Natural killer cell (primary cell): ENCODE results near the gene CD86. TPM values are rescaled to one million over a fixed set of nuclear protein-coding genes. Genes with fewer than 3 reads are reported as not detected.
"Not testable (repeated sequence)": the region's sequence is repeated elsewhere in the genome, so short reads cannot be mapped to it uniquely, and the experiment has no call there.

ENCODE experiments used
- ATAC-seq, 3 donors: fragments of 150-1000 bp in 2 of 3; fragments of 200-7000 bp in 1 of 3; cut with Tn5 transposase; 1 replicate in 1 of 3; 2 replicates in 2 of 3; pipeline ENCODE4 v1.10.0; 2021; ENCODE audit warnings: mild to moderate bottlenecking in 2 of 3, moderate library complexity in 2 of 3
- DNase-seq, 2 donors: peaks; one replicate each; pipeline versions ENCODE4 v3.0.0 to v3.0.0-alpha.2; 2013 to 2021; ENCODE audit warnings: mixed read lengths in 1 of 2
- H3K27ac ChIP-seq: one replicate; pipeline ENCODE4 v1.5.1; 2013; ENCODE audit warnings: mild to moderate bottlenecking, low read length
- H3K27me3 ChIP-seq: one replicate; pipeline ENCODE4 v1.6.1; 2013; ENCODE audit warnings: low read length; ENCODE audit not compliant: control insufficient read depth, insufficient read depth
- H3K36me3 ChIP-seq: one replicate; pipeline ENCODE4 v1.6.1; 2013; ENCODE audit warnings: low read length; ENCODE audit not compliant: control insufficient read depth, insufficient read depth
- H3K4me1 ChIP-seq: one replicate; pipeline ENCODE4 v1.6.1; 2013; ENCODE audit warnings: low read length; ENCODE audit not compliant: control insufficient read depth, insufficient read depth
- H3K4me3 ChIP-seq: one replicate; pipeline ENCODE4 v1.5.1; 2013; ENCODE audit warnings: low read length
- H3K9me3 ChIP-seq: one replicate; pipeline ENCODE4 v1.6.1; 2013; ENCODE audit warnings: low read length; ENCODE audit not compliant: control insufficient read depth, insufficient read depth
- H3K27ac Mint-ChIP-seq, 2 donors: one replicate each; pipeline ENCODE4 v1.8.0; 2022; ENCODE audit warnings: mild to moderate bottlenecking in 2 of 2, mixed read lengths in 2 of 2, moderate library complexity in 1 of 2
- H3K27me3 Mint-ChIP-seq, 2 donors: one replicate each; pipeline ENCODE4 v1.8.0; 2022; ENCODE audit warnings: low read depth in 2 of 2, mixed read lengths in 2 of 2
- H3K36me3 Mint-ChIP-seq: one replicate; pipeline ENCODE4 v1.8.0; 2022; ENCODE audit warnings: mixed read lengths
- H3K4me1 Mint-ChIP-seq, 2 donors: one replicate each; pipeline ENCODE4 v1.8.0; 2022; ENCODE audit warnings: mixed read lengths in 2 of 2
- H3K4me3 Mint-ChIP-seq: one replicate; pipeline ENCODE4 v1.8.0; 2022; ENCODE audit warnings: mild to moderate bottlenecking, moderate library complexity, mixed read lengths
- H3K9me3 Mint-ChIP-seq, 2 donors: one replicate each; pipeline ENCODE4 v1.8.0; 2022; ENCODE audit warnings: mixed read lengths in 2 of 2
- CTCF ChIP-seq: fragments of 200-600 bp; IDR thresholded peaks from one replicate; pipeline ENCODE4 v1.8.0; 2022; ENCODE audit warnings: antibody characterized with exemption
- WGBS: methylation state at CpG from one replicate; pipeline ENCODE4 v1.1.7; 2013; ENCODE audit warnings: missing lambda C conversion rate; ENCODE audit not compliant: insufficient coverage; 5-methylcytosine and 5-hydroxymethylcytosine counted together
- intact Hi-C: fragments of 100-400 bp; cut with micrococcal nuclease; formaldehyde crosslinking; loops from one replicate; pipeline ENCODE4 v1.14.2; 2022
- total RNA-seq, 4 donors: library from RNA; stranded (reverse); fragments of 120-200 nt in 1 of 4; gene quantifications; one replicate each; pipeline versions ENCODE4 v1.2.3 to v1.2.4, GENCODE V29; 2013 to 2022

The CD86 gene
- total RNA-seq, 3 donors from 2014 or later (not counting 1 experiment from before 2014, with no cell fraction given), result 2.1 to 6.9 (median 4.7) TPM

DNA sequence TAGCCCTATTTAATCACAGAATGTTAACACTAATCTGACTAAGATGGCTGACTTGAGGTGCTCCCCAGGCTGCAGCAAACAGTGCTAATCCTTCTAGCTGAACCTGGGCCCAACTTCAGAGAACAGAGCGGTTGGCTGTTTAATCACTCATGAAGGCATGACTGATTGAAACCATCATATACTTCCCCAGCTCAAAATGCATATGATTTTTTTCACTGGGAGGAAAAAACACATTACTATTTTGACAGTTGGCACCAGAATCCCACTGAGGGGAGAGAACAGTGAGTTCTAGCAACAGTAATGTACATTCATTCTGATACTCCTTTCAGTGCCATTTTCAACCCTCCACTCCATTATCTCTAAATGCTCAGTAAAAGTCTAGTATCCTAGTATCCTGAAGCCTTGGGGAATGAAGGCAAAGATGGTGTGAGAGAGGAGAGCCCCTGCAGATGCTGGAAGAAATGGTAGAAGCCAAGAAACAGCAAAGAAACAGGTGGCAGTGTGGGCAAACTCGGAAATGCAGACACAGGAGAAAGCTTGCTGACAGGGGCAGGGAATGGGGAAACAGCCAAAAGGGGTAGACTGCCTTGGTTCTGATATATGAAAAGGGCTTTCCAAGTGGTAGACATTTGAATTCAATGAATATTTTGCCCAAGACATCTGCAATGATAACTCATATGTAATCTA is 93.9 kb downstream of the CD86 start:
- Histone ChIP-seq H3K4me3 (no peak overlapping the region), H3K9me3 (peaks cover 9% of the 10 kb centered on the region), H3K27ac (no peak overlapping the region), H3K36me3 (no peaks in the 10 kb centered on the region), H3K4me1 (no peaks in the 10 kb centered on the region), H3K27me3 (no peaks in the 10 kb centered on the region)
- ATAC-seq (no peak), DNase-seq (no peak)
- H3K36me3 Mint-ChIP-seq, result no peaks in the 10 kb centered on the region
- H3K4me3 Mint-ChIP-seq, result no peak overlapping the region
- no peaks in the 10 kb centered on the region for H3K4me1 Mint-ChIP-seq
- H3K27me3 Mint-ChIP-seq, result no peaks in the 10 kb centered on the region
- intact Hi-C loops, result no loop called here
- peaks cover 0 to 2% of the 10 kb centered on the region in 2 donors for H3K9me3 Mint-ChIP-seq
- WGBS, result 83% methylated on average over 2 of the region's 2 CpGs
- TF ChIP-seq CTCF, result no peak
- no peak overlapping the region for H3K27ac Mint-ChIP-seq

GRCh38 chr3:122151480-122151879 is 96.3 kb downstream of the CD86 start:
- Mint-ChIP-seq H3K4me1 (no peaks in the 10 kb centered on the region), H3K27me3 (no peaks in the 10 kb centered on the region), H3K27ac (no peak overlapping the region), H3K36me3 (peaks cover 12% of the 10 kb centered on the region), H3K4me3 (no peak overlapping the region), H3K9me3 (peaks cover 9 to 10% of the 10 kb centered on the region in 2 donors)
- Histone ChIP-seq H3K4me3 (no peak overlapping the region), H3K4me1 (no peaks in the 10 kb centered on the region), H3K9me3 (peaks cover 16% of the 10 kb centered on the region), H3K27ac (no peak overlapping the region), H3K27me3 (no peaks in the 10 kb centered on the region), H3K36me3 (no peaks in the 10 kb centered on the region)
- 81% methylated on average over 1 of the region's 2 CpGs for WGBS
- ATAC-seq, result no peak
- TF ChIP-seq CTCF, result no peak
- intact Hi-C loops, result no loop called here
- no peak for DNase-seq

DNA sequence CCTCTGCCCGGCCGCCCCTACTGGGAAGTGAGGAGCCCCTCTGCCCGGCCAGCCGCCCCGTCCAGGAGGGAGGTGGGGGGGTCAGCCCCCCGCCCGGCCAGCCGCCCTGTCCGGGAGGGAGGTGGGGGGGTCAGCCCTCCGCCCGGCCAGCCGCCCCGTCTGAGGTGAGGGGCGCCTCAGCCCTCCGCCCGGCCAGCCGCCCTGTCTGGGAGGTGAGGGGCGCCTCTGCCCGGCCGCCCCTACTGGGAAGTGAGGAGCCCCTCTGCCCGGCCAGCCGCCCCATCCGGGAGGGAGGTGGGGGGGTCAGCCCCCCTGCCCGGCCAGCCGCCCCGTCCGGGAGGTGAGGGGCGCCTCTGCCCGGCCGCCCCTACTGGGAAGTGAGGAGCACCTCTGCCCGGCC is 109.8 kb downstream of the CD86 start:
- ATAC-seq, H3K4me3 ChIP-seq, DNase-seq, H3K27ac ChIP-seq, H3K36me3 Mint-ChIP-seq, H3K4me1 Mint-ChIP-seq, H3K27me3 ChIP-seq, H3K36me3 ChIP-seq, H3K4me1 ChIP-seq, H3K27ac Mint-ChIP-seq, H3K4me3 Mint-ChIP-seq, H3K27me3 Mint-ChIP-seq, H3K9me3 Mint-ChIP-seq, H3K9me3 ChIP-seq, intact Hi-C loops: not testable (repeated sequence)
- 100% methylated on average over 8 of the region's 31 CpGs for WGBS

GRCh38 chr3:122167630-122168029 is 112.5 kb downstream of the CD86 start:
- ATAC-seq (no peak), DNase-seq (no peak)
- H3K27ac ChIP-seq, result no peak overlapping the region
- TF ChIP-seq CTCF, result no peak
- Mint-ChIP-seq H3K27ac (no peak overlapping the region), H3K27me3 (peaks cover 0 to 3% of the 10 kb centered on the region in 2 donors), H3K4me1 (no peaks in the 10 kb centered on the region), H3K9me3 (peaks cover 0 to 2% of the 10 kb centered on the region in 2 donors), H3K36me3 (no peaks in the 10 kb centered on the region), H3K4me3 (no peak overlapping the region)
- no peaks in the 10 kb centered on the region for H3K36me3 ChIP-seq
- H3K27me3 ChIP-seq, result no peaks in the 10 kb centered on the region
- no peaks in the 10 kb centered on the region for H3K4me1 ChIP-seq
- intact Hi-C loops, result no loop called here
- H3K4me3 ChIP-seq, result no peak overlapping the region
- no peaks in the 10 kb centered on the region for H3K9me3 ChIP-seq
